Astrocyte (in vitro differentiated cells and primary cell): Measurements from ENCODE around the gene RGS5. TPM values are rescaled to one million over a fixed set of nuclear protein-coding genes. Genes with fewer than 3 reads are reported as not detected.

ENCODE experiments used
- DNase-seq: peaks from one replicate; pipeline ENCODE4 v3.0.0-alpha.2; 2010; ENCODE audit warnings: low read depth
- FAIRE-seq: peaks from 2 replicates; lab custom pipeline; 2011; peaks lifted over from hg19 to GRCh38; lab: Jason Lieb, UNC
- H2AFZ ChIP-seq: 2 replicates; pipeline ENCODE4 v1.6.0; 2012; ENCODE audit warnings: low read depth, low read length, inconsistent platforms
- H3K27ac ChIP-seq: 2 replicates; pipeline ENCODE4 v1.5.1; 2011; ENCODE audit warnings: low read depth, low read length, inconsistent platforms
- H3K27me3 ChIP-seq: 2 replicates; pipeline ENCODE4 v1.6.0; 2011; ENCODE audit warnings: low read length, inconsistent platforms; ENCODE audit not compliant: insufficient read depth
- H3K36me3 ChIP-seq: 2 replicates; pipeline ENCODE4 v1.5.1; 2011; ENCODE audit warnings: low read length, inconsistent platforms; ENCODE audit not compliant: insufficient read depth
- H3K4me1 ChIP-seq: 2 replicates; pipeline ENCODE4 v1.5.1; 2011; ENCODE audit warnings: low read length, inconsistent platforms; ENCODE audit not compliant: insufficient read depth
- H3K4me2 ChIP-seq: 2 replicates; pipeline ENCODE4 v1.6.0; 2012; ENCODE audit warnings: low read length, inconsistent platforms
- H3K4me3 ChIP-seq: 2 replicates; pipeline ENCODE4 v1.5.1; 2011; ENCODE audit warnings: low read depth, mild to moderate bottlenecking, low read length, inconsistent platforms; ENCODE audit not compliant: insufficient read depth
- H3K79me2 ChIP-seq: 2 replicates; pipeline ENCODE4 v1.6.0; 2012; ENCODE audit warnings: mild to moderate bottlenecking, low read length, inconsistent platforms; ENCODE audit not compliant: insufficient read depth
- H3K9ac ChIP-seq: 2 replicates; pipeline ENCODE4 v1.6.0; 2012; ENCODE audit warnings: mild to moderate bottlenecking, low read length, inconsistent platforms
- H3K9me3 ChIP-seq: 2 replicates; pipeline ENCODE4 v1.5.1; 2012; ENCODE audit warnings: low read depth, mild to moderate bottlenecking, low read length, inconsistent platforms; ENCODE audit not compliant: insufficient read depth
- H4K20me1 ChIP-seq: 2 replicates; pipeline ENCODE4 v1.6.0; 2012; ENCODE audit warnings: low read length, inconsistent platforms; ENCODE audit not compliant: insufficient read depth
- H3K27ac Mint-ChIP-seq: one replicate; pipeline ENCODE4 v1.8.0; 2021; ENCODE audit warnings: mild to moderate bottlenecking, mixed read lengths; ENCODE audit not compliant: unreplicated experiment
- H3K27me3 Mint-ChIP-seq: one replicate; pipeline ENCODE4 v1.8.0; 2021; ENCODE audit warnings: low read depth, mixed read lengths; ENCODE audit not compliant: unreplicated experiment
- H3K36me3 Mint-ChIP-seq: one replicate; pipeline ENCODE4 v1.8.0; 2021; ENCODE audit warnings: low read depth, mixed read lengths; ENCODE audit not compliant: unreplicated experiment
- H3K4me1 Mint-ChIP-seq: one replicate; pipeline ENCODE4 v1.8.0; 2021; ENCODE audit warnings: low read depth, mixed read lengths; ENCODE audit not compliant: unreplicated experiment
- H3K4me3 Mint-ChIP-seq: one replicate; pipeline ENCODE4 v1.8.0; 2021; ENCODE audit warnings: mild to moderate bottlenecking, moderate library complexity, mixed read lengths; ENCODE audit not compliant: unreplicated experiment
- H3K9me3 Mint-ChIP-seq: one replicate; pipeline ENCODE4 v1.8.0; 2021; ENCODE audit warnings: mild to moderate bottlenecking, mixed read lengths; ENCODE audit not compliant: unreplicated experiment
- CTCF ChIP-seq: IDR thresholded peaks from 2 replicates; pipeline ENCODE4 v1.5.1; 2011; ENCODE audit warnings: low read depth, mild to moderate bottlenecking, inconsistent platforms, low read length, moderate library complexity; ENCODE audit not compliant: insufficient read depth
- EZH2 ChIP-seq: IDR thresholded peaks from 2 replicates; pipeline ENCODE4 v1.6.1; 2012; ENCODE audit warnings: mild to moderate bottlenecking, low read length, inconsistent platforms; ENCODE audit not compliant: insufficient read depth
- total RNA-seq: library from RNA; stranded (reverse); gene quantifications from 2 replicates; pipeline ENCODE4 v1.2.1, GENCODE V29; 2021

RGS5 gene
- total RNA-seq, 1 donor from 2014 or later = 24.1 TPM

GRCh38 chr1:163197022-163197421 lies 5.7 kb downstream of the RGS5 start:
- no peak overlapping the region for H3K4me2 ChIP-seq
- FAIRE-seq = no peak
- Mint-ChIP-seq H3K27ac (no peak overlapping the region), H3K4me1 (no peaks in the 10 kb centered on the region), H3K36me3 (no peaks in the 10 kb centered on the region), H3K4me3 (no peak overlapping the region), H3K27me3 (no peaks in the 10 kb centered on the region), H3K9me3 (no peaks in the 10 kb centered on the region)
- H2AFZ ChIP-seq = no peak overlapping the region
- no peaks in the 10 kb centered on the region for H3K79me2 ChIP-seq
- H3K27me3 ChIP-seq = no peaks in the 10 kb centered on the region
- DNase-seq = no peak
- H3K9ac ChIP-seq = no peak overlapping the region
- no peak overlapping the region for H3K27ac ChIP-seq
- H3K4me1 ChIP-seq = no peaks in the 10 kb centered on the region
- no peaks in the 10 kb centered on the region for H3K9me3 ChIP-seq
- H4K20me1 ChIP-seq = no peaks in the 10 kb centered on the region
- TF ChIP-seq CTCF (no peak), EZH2 (no peak)
- H3K36me3 ChIP-seq = no peaks in the 10 kb centered on the region
- H3K4me3 ChIP-seq = no peak overlapping the region

DNA sequence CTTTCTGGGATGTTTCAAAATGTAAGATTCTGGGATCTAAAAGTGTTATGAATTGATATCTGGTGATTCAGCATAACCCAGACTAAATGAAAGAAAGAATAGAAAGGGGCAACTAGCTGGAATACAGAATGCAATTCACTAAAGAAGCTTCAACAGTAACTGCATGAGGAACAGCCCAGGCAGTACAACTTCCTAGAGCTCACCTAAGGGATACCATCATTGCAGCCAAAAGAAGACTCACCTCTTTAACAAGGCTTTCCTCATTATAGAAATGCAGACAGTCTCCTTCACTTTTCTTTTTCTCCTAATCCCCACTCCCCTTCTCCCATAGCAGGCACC lies 6.3 kb downstream of the RGS5 start:
- Histone ChIP-seq H3K9ac (no peak overlapping the region), H3K27ac (no peak overlapping the region), H3K9me3 (no peaks in the 10 kb centered on the region), H3K4me3 (no peak overlapping the region), H3K4me2 (peak overlapping the region; percentile 57), H3K36me3 (no peaks in the 10 kb centered on the region), H3K79me2 (no peaks in the 10 kb centered on the region), H4K20me1 (no peaks in the 10 kb centered on the region), H3K27me3 (no peaks in the 10 kb centered on the region), H2AFZ (no peak overlapping the region), H3K4me1 (no peaks in the 10 kb centered on the region)
- TF ChIP-seq EZH2 (no peak), CTCF (no peak)
- no peak overlapping the region for H3K27ac Mint-ChIP-seq
- H3K27me3 Mint-ChIP-seq = no peaks in the 10 kb centered on the region
- no peaks in the 10 kb centered on the region for H3K4me1 Mint-ChIP-seq
- no peaks in the 10 kb centered on the region for H3K9me3 Mint-ChIP-seq
- FAIRE-seq = no peak
- H3K4me3 Mint-ChIP-seq = no peak overlapping the region
- no peaks in the 10 kb centered on the region for H3K36me3 Mint-ChIP-seq
- no peak for DNase-seq

- Mint-ChIP-seq H3K36me3 (no peaks in the 10 kb centered on the region), H3K4me3 (no peak overlapping the region), H3K27me3 (no peaks in the 10 kb centered on the region), H3K9me3 (no peaks in the 10 kb centered on the region), H3K27ac (no peak overlapping the region), H3K4me1 (no peaks in the 10 kb centered on the region)
- Histone ChIP-seq H3K9me3 (no peaks in the 10 kb centered on the region), H3K27me3 (no peaks in the 10 kb centered on the region), H4K20me1 (no peaks in the 10 kb centered on the region), H2AFZ (peak overlapping the region; percentile 1), H3K4me2 (peak overlapping the region; percentile 57), H3K36me3 (no peaks in the 10 kb centered on the region), H3K9ac (no peak overlapping the region), H3K27ac (peak overlapping the region; percentile 31), H3K4me3 (no peak overlapping the region), H3K79me2 (no peaks in the 10 kb centered on the region), H3K4me1 (no peaks in the 10 kb centered on the region)
- TF ChIP-seq EZH2 (no peak), CTCF (no peak)
- DNase-seq (peak; percentile 70), FAIRE-seq (peak; percentile 64)
These were observed 6.8 kb downstream of the RGS5 start for GRCh38 chr1:163195728-163196448.
